ENCODE data around the gene ROR1. TPM values are rescaled to one million over a fixed set of nuclear protein-coding genes. Genes with fewer than 3 reads are reported as not detected.

Gene ROR1
- total and polyA plus RNA-seq, 10 of the 15 experiments (the other 5 are each of a cell fraction or from before 2014, with no cell fraction given): 0.02 to 0.08 (median 0.05) TPM; not detected in 6

- H3K4me1 ChIP-seq (ENCODE audit: control insufficient read depth, insufficient read depth, low read length): no peaks in the 10 kb centered on the region
- no peaks in the 10 kb centered on the region for H4K20me1 ChIP-seq (ENCODE audit: control insufficient read depth, insufficient read depth)
- no peak overlapping the region for H2AFZ ChIP-seq (ENCODE audit: control insufficient read depth, low read depth, low read length)
- ATAC-seq: no peak
- no peaks in the 10 kb centered on the region for H3K79me2 ChIP-seq (ENCODE audit: control insufficient read depth, insufficient read depth, low read length)
- no peak overlapping the region for H3K4me3 ChIP-seq
- H3K27me3 ChIP-seq (replicated peaks in 1 of 2; ENCODE audit: control insufficient read depth in 2 of 2, insufficient read depth in 2 of 2, low read length in 1 of 2): no peaks in the 10 kb centered on the region
- no peak overlapping the region for H3K27ac ChIP-seq (ENCODE audit: control insufficient read depth, insufficient read depth)
- no TSS peak for BruUV-seq (replicated peaks)
- intact Hi-C loops (cut with micrococcal nuclease; ENCODE audit: unreplicated experiment): loop anchor here (5.0 kb wide), 2 partner anchors 448 to 468 kb away; no protein-coding TSS in a partner anchor
- 65% methylated on average over 10 of the region's 10 CpGs for WGBS (ENCODE audit: insufficient coverage, insufficient replicate concordance, low lambda C conversion rate, missing lambda C conversion rate)
- H3K9ac ChIP-seq (ENCODE audit: control insufficient read depth, insufficient read depth, low read length): no peak overlapping the region
- TF ChIP-seq, protein P1, sequence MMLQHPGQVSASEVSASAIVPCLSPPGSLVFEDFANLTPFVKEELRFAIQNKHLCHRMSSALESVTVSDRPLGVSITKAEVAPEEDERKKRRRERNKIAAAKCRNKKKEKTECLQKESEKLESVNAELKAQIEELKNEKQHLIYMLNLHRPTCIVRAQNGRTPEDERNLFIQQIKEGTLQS (IDR thresholded peaks at IDR 0.05; ENCODE audit: borderline replicate concordance, extremely low read depth, low read depth, low read length): no peak
- TF ChIP-seq ATF2 (IDR thresholded peaks at IDR 0.05; ENCODE audit: low read length): no peak
- TF ChIP-seq RAD21 (IDR thresholded peaks at IDR 0.05; ENCODE audit: insufficient read depth, low read depth, low read length): no peak
- no peak for TF ChIP-seq ETV6 (conservative IDR thresholded peaks at IDR 0.05 in 1 of 2, IDR thresholded peaks at IDR 0.05 in 1 of 2; ENCODE audit: borderline replicate concordance in 1 of 2, low read depth in 1 of 2)
- SMC1A ChIA-PET (ENCODE audit: uncharacterized antibody, unreplicated experiment): interaction anchor here (5.1 to 5.4 kb wide), 2 partner anchors 102 to 448 kb away, joined by 32 to 46 read pairs; no protein-coding TSS in a partner anchor
- in situ Hi-C loops (cut with MboI): loop anchor here (5.0 to 10.0 kb wide), 3 partner anchors 102 to 533 kb away; no protein-coding TSS in a partner anchor
- CTCF ChIA-PET: interaction anchor here (0.6 to 7.3 kb wide), 7 partner anchors 11 to 565 kb away, joined by 3 to 117 read pairs (median 3); no protein-coding TSS in a partner anchor
- H3K4me2 ChIP-seq (ENCODE audit: control insufficient read depth, insufficient read depth): no peak overlapping the region
- DNase-seq (ENCODE audit: low read depth, low spot score): no peak
- no peaks in the 10 kb centered on the region for H3K9me3 ChIP-seq (replicated peaks; ENCODE audit: control insufficient read depth, insufficient read depth, low read length)
- H3K36me3 ChIP-seq (ENCODE audit: control insufficient read depth in 2 of 2, insufficient read depth in 2 of 2, low read length in 1 of 2): no peaks in the 10 kb centered on the region
- RAD21 ChIA-PET (ENCODE audit: unreplicated experiment): interaction anchor here (0.8 kb wide), 1 partner anchor 104 kb away, joined by 3 read pairs; no protein-coding TSS in a partner anchor
- POLR2A ChIA-PET: interaction anchor here (0.6 kb wide), 1 partner anchor 108 kb away, joined by 4 read pairs; no protein-coding TSS in a partner anchor
- no peak for FAIRE-seq
Observed at GRCh38 chr1:64139877-64140276, 366.1 kb downstream of the ROR1 start.
